Aorta (tissue), 5 donors: ENCODE results near the gene ZCCHC4. TPM values are rescaled to one million over a fixed set of nuclear protein-coding genes. Genes with fewer than 3 reads are reported as not detected.
A peak's percentile ranks its signal among the peaks of the same experiment; 100 is the strongest.

ENCODE experiments used
- ATAC-seq: fragments of 200-7000 bp; cut with Tn5 transposase; one replicate; pipeline ENCODE4 v1.9.1; 2022; ENCODE audit warnings: moderate library complexity; ENCODE audit not compliant: low FRiP score
- DNase-seq, 2 donors: peaks; one replicate each; pipeline ENCODE4 v3.0.0-alpha.2; 2020
- H3K27ac ChIP-seq, 2 donors: one replicate each; pipeline ENCODE4 v1.5.1; 2013; ENCODE audit warnings: low read length in 2 of 2, mild to moderate bottlenecking in 2 of 2, moderate library complexity in 2 of 2, control low read depth in 1 of 2, inconsistent platforms in 1 of 2, low read depth in 1 of 2
- H3K27me3 ChIP-seq, 2 donors: one replicate each; pipeline ENCODE4 v1.6.1; 2013; ENCODE audit warnings: control low read depth in 1 of 2, low read length in 1 of 2, mild to moderate bottlenecking in 1 of 2, moderate library complexity in 1 of 2; ENCODE audit not compliant: insufficient read depth in 2 of 2, control insufficient read depth in 1 of 2
- H3K36me3 ChIP-seq, 2 donors: one replicate each; pipeline ENCODE4 v1.6.1; 2013; ENCODE audit warnings: control low read depth in 1 of 2, low read length in 1 of 2, mild to moderate bottlenecking in 1 of 2; ENCODE audit not compliant: insufficient read depth in 2 of 2, control insufficient read depth in 1 of 2
- H3K4me1 ChIP-seq, 2 donors: one replicate each; pipeline ENCODE4 v1.6.1; 2013; ENCODE audit warnings: low read length in 2 of 2, control low read depth in 1 of 2, mild to moderate bottlenecking in 1 of 2, moderate library complexity in 1 of 2; ENCODE audit not compliant: insufficient read depth in 2 of 2, control insufficient read depth in 1 of 2
- H3K4me3 ChIP-seq, 2 donors: one replicate each; pipeline ENCODE4 v1.5.1; 2013; ENCODE audit warnings: low read length in 2 of 2, control low read depth in 1 of 2, mild to moderate bottlenecking in 1 of 2
- H3K9me3 ChIP-seq: one replicate; pipeline ENCODE4 v1.6.1; 2013; ENCODE audit warnings: mild to moderate bottlenecking, low read length; ENCODE audit not compliant: control insufficient read depth
- WGBS, 2 donors: extraction: QIAGEN DNeasy Blood & Tissue Kit; methylation state at CpG; one replicate each; pipeline ENCODE4 v1.1.7; 2013; 5-methylcytosine and 5-hydroxymethylcytosine counted together
- intact Hi-C, 2 donors: fragments of 100-400 bp; cut with DNase I; formaldehyde crosslinking; loops; one replicate each; pipeline versions ENCODE4 v1.14.2 to v1.15.0; 2022
- polyA plus RNA-seq, 2 donors: library from polyadenylated mRNA; stranded (reverse); fragments of 200-250 nt; gene quantifications; one replicate each; pipeline ENCODE4 v1.2.3, GENCODE V29; 2013
- total RNA-seq, 2 donors: library from RNA; stranded (reverse); fragmentation: NEBNext Ultra II Directional; extraction: Animal tissue kit (Norgen Biotek cat#: 25700); gene quantifications; one replicate each; pipeline ENCODE4 v1.2.1, GENCODE V29; 2021
- donor health status: healthy with polysubstance abuse.
- donor health status: Bipolar disorder and iron deficiency.
- donor health status: DM: no; HTN: no; CAD: no.
- donor health status: DM: no; HTN: no; CAD: no.
- donor health status: DM: yes; HTN: yes; CAD: no.

ZCCHC4 gene
- total and polyA plus RNA-seq, 4 donors, result 2.4 to 13.5 (median 6.8) TPM

- Histone ChIP-seq H3K4me1 (no peaks in the 10 kb centered on the region), H3K27me3 (no peaks in the 10 kb centered on the region), H3K36me3 (no peaks in the 10 kb centered on the region), H3K9me3 (no peaks in the 10 kb centered on the region), H3K27ac (no peak overlapping the region), H3K4me3 (no peak overlapping the region)
- intact Hi-C loops, result no loop called here
- ATAC-seq, result no peak
- DNase-seq, result peak in 1 of 2 donors; percentile 33
- 51 to 52% methylated on average over 10 of the region's 10 CpGs for WGBS, 2 donors
Measured at GRCh38 chr4:25299476-25300203, 12.9 kb upstream of the ZCCHC4 start.

GRCh38 chr4:25301471-25301870 is 11.1 kb upstream of the ZCCHC4 start:
- DNase-seq (no peak), ATAC-seq (no peak)
- Histone ChIP-seq H3K27ac (no peak overlapping the region), H3K36me3 (no peaks in the 10 kb centered on the region), H3K9me3 (no peaks in the 10 kb centered on the region), H3K27me3 (no peaks in the 10 kb centered on the region), H3K4me3 (no peak overlapping the region), H3K4me1 (no peaks in the 10 kb centered on the region)
- 74 to 75% methylated on average over 4 of the region's 4 CpGs for WGBS, 2 donors
- intact Hi-C loops, result no loop called here

GRCh38 chr4:25302626-25303025 is 9.9 kb upstream of the ZCCHC4 start:
- H3K4me1 ChIP-seq, result no peaks in the 10 kb centered on the region
- H3K27ac ChIP-seq, result no peak overlapping the region
- intact Hi-C loops, result no loop called here
- no peaks in the 10 kb centered on the region for H3K36me3 ChIP-seq
- H3K9me3 ChIP-seq, result no peaks in the 10 kb centered on the region
- H3K27me3 ChIP-seq, result no peaks in the 10 kb centered on the region
- DNase-seq (no peak), ATAC-seq (no peak)
- no peak overlapping the region for H3K4me3 ChIP-seq
- 83 to 87% methylated on average over 7 to 9 of the region's 9 CpGs for WGBS, 2 donors

- Histone ChIP-seq H3K27me3 (no peaks in the 10 kb centered on the region), H3K4me3 (no peak overlapping the region), H3K4me1 (no peaks in the 10 kb centered on the region), H3K9me3 (no peaks in the 10 kb centered on the region), H3K27ac (no peak overlapping the region), H3K36me3 (no peaks in the 10 kb centered on the region)
- ATAC-seq (no peak), DNase-seq (no peak)
- WGBS, 2 donors, result 74 to 79% methylated on average over 3 of the region's 3 CpGs
- intact Hi-C loops, result no loop called here
Measured at GRCh38 chr4:25303578-25303977, 9.0 kb upstream of the ZCCHC4 start.

- H3K4me3 ChIP-seq, result no peak overlapping the region
- no peaks in the 10 kb centered on the region for H3K9me3 ChIP-seq
- no peak overlapping the region for H3K27ac ChIP-seq
- no peaks in the 10 kb centered on the region for H3K4me1 ChIP-seq
- intact Hi-C loops, result no loop called here
- 69 to 76% methylated on average over 4 of the region's 4 CpGs for WGBS, 2 donors
- ATAC-seq, result no peak
- H3K36me3 ChIP-seq, result no peaks in the 10 kb centered on the region
- H3K27me3 ChIP-seq, result no peaks in the 10 kb centered on the region
- DNase-seq, result no peak
Measured at GRCh38 chr4:25306518-25307057, 6.0 kb upstream of the ZCCHC4 start.

- DNase-seq (no peak), ATAC-seq (no peak)
- no peak overlapping the region for H3K4me3 ChIP-seq
- no peaks in the 10 kb centered on the region for H3K27me3 ChIP-seq
- H3K36me3 ChIP-seq, result no peaks in the 10 kb centered on the region
- H3K9me3 ChIP-seq, result no peaks in the 10 kb centered on the region
- intact Hi-C loops, result no loop called here
- 78% methylated on average over 7 of the region's 7 CpGs for WGBS, 2 donors
- H3K27ac ChIP-seq, result no peak overlapping the region
- H3K4me1 ChIP-seq, result no peaks in the 10 kb centered on the region
Measured at GRCh38 chr4:25307596-25307995, 5.0 kb upstream of the ZCCHC4 start.

GRCh38 chr4:25308306-25308705 is 4.3 kb upstream of the ZCCHC4 start:
- 86 to 92% methylated on average over 2 of the region's 2 CpGs for WGBS, 2 donors
- H3K27ac ChIP-seq, result no peak overlapping the region
- H3K4me3 ChIP-seq, result no peak overlapping the region
- intact Hi-C loops, result no loop called here
- no peaks in the 10 kb centered on the region for H3K9me3 ChIP-seq
- H3K27me3 ChIP-seq, result no peaks in the 10 kb centered on the region
- DNase-seq (no peak), ATAC-seq (no peak)
- no peaks in the 10 kb centered on the region for H3K36me3 ChIP-seq
- no peaks in the 10 kb centered on the region for H3K4me1 ChIP-seq

GRCh38 chr4:25308761-25309160 is 3.8 kb upstream of the ZCCHC4 start:
- H3K9me3 ChIP-seq, result no peaks in the 10 kb centered on the region
- H3K27ac ChIP-seq, result no peak overlapping the region
- H3K27me3 ChIP-seq, result no peaks in the 10 kb centered on the region
- no peaks in the 10 kb centered on the region for H3K36me3 ChIP-seq
- no peaks in the 10 kb centered on the region for H3K4me1 ChIP-seq
- intact Hi-C loops, result no loop called here
- ATAC-seq (no peak), DNase-seq (no peak)
- WGBS, 2 donors, result 36 to 46% methylated on average over 7 of the region's 7 CpGs
- no peak overlapping the region for H3K4me3 ChIP-seq
